H9 (cell line): Measurements from ENCODE around the gene TMEM250. TPM values are rescaled to one million over a fixed set of nuclear protein-coding genes. Genes with fewer than 3 reads are reported as not detected.
A peak's percentile ranks its signal among the peaks of the same experiment; 100 is the strongest.

ENCODE experiments used
- DNase-seq: peaks from one replicate; pipeline ENCODE4 v3.0.0-alpha.2; 2017
- H2AFZ ChIP-seq: one replicate; pipeline ENCODE4 v1.6.1; 2013; ENCODE audit warnings: mild to moderate bottlenecking, low read length, control low read depth, moderate library complexity
- H2AK5ac ChIP-seq: 2 replicates; pipeline ENCODE4 v1.6.1; 2013; ENCODE audit warnings: low read length, control low read depth, mixed read lengths; ENCODE audit not compliant: insufficient read length
- H2BK120ac ChIP-seq: one replicate; pipeline ENCODE4 v1.6.1; 2013; ENCODE audit warnings: low read depth, mild to moderate bottlenecking, low read length, control low read depth, inconsistent platforms; ENCODE audit not compliant: poor library complexity, severe bottlenecking
- H2BK12ac ChIP-seq: 2 replicates; pipeline ENCODE4 v1.6.1; 2013; ENCODE audit warnings: low read length, control low read depth, mixed read lengths, low read depth; ENCODE audit not compliant: insufficient read length
- H2BK15ac ChIP-seq: 2 replicates; pipeline ENCODE4 v1.6.1; 2013; ENCODE audit warnings: low read depth, low read length, control low read depth
- H2BK20ac ChIP-seq: one replicate; pipeline ENCODE4 v1.6.1; 2013; ENCODE audit warnings: low read depth, mild to moderate bottlenecking, low read length, control low read depth, inconsistent platforms; ENCODE audit not compliant: poor library complexity, severe bottlenecking
- H2BK5ac ChIP-seq: 2 replicates; pipeline ENCODE4 v1.6.1; 2013; ENCODE audit warnings: low read length, control low read depth, mixed read lengths; ENCODE audit not compliant: insufficient read length
- H3K14ac ChIP-seq: 2 replicates; pipeline ENCODE4 v1.6.1; 2013; ENCODE audit warnings: low read length, control low read depth; ENCODE audit not compliant: insufficient read depth
- H3K18ac ChIP-seq: 2 replicates; pipeline ENCODE4 v1.6.1; 2013; ENCODE audit warnings: low read depth, mild to moderate bottlenecking, mixed read lengths, low read length, control low read depth; ENCODE audit not compliant: insufficient read length
- H3K23ac ChIP-seq: 2 replicates; pipeline ENCODE4 v1.6.1; 2013; ENCODE audit warnings: low read length, control low read depth, mixed read lengths, low read depth; ENCODE audit not compliant: insufficient read length
- H3K23me2 ChIP-seq: 2 replicates; pipeline ENCODE4 v1.6.1; 2013; ENCODE audit warnings: low read depth, mild to moderate bottlenecking, mixed read lengths, low read length, control low read depth; ENCODE audit not compliant: insufficient read length, poor library complexity, severe bottlenecking
- H3K27ac ChIP-seq: 2 replicates; pipeline ENCODE4 v1.5.1; 2013; ENCODE audit warnings: low read length, control low read depth, mixed read lengths, low read depth; ENCODE audit not compliant: insufficient read length
- H3K27me3 ChIP-seq: 2 replicates; pipeline ENCODE4 v1.6.1; 2013; ENCODE audit warnings: low read length, control low read depth, inconsistent platforms; ENCODE audit not compliant: insufficient read depth
- H3K4ac ChIP-seq: 2 replicates; pipeline ENCODE4 v1.6.1; 2013; ENCODE audit warnings: low read depth, mild to moderate bottlenecking, control low read depth, inconsistent platforms, low read length, moderate library complexity
- H3K4me1 ChIP-seq: 2 replicates; pipeline ENCODE4 v1.6.1; 2013; ENCODE audit warnings: low read length, control low read depth, inconsistent platforms; ENCODE audit not compliant: insufficient read depth
- H3K4me2 ChIP-seq: 2 replicates; pipeline ENCODE4 v1.6.1; 2013; ENCODE audit warnings: low read length, control low read depth, mixed read lengths; ENCODE audit not compliant: insufficient read length, insufficient read depth
- H3K56ac ChIP-seq: 2 replicates; pipeline ENCODE4 v1.6.1; 2013; ENCODE audit warnings: low read depth, mild to moderate bottlenecking, mixed read lengths, low read length, control low read depth; ENCODE audit not compliant: insufficient read length
- H3K79me1 ChIP-seq: 2 replicates; pipeline ENCODE4 v1.6.1; 2013; ENCODE audit warnings: low read depth, mild to moderate bottlenecking, moderate library complexity, low read length, control low read depth, inconsistent platforms; ENCODE audit not compliant: insufficient read depth, poor library complexity, severe bottlenecking
- H3K79me2 ChIP-seq: 2 replicates; pipeline ENCODE4 v1.6.1; 2013; ENCODE audit warnings: low read length, control low read depth, inconsistent platforms; ENCODE audit not compliant: insufficient read depth
- H3K9ac ChIP-seq: 2 replicates; pipeline ENCODE4 v1.6.1; 2013; ENCODE audit warnings: low read length, control low read depth, mixed read lengths; ENCODE audit not compliant: insufficient read length; ENCODE audit errors: extremely low read depth
- H3K9me3 ChIP-seq: one replicate; pipeline ENCODE4 v1.6.1; 2013; ENCODE audit warnings: low read depth, low read length, inconsistent platforms; ENCODE audit not compliant: control insufficient read depth
- H3T11ph ChIP-seq: one replicate; pipeline ENCODE4 v1.6.1; 2013; ENCODE audit warnings: mild to moderate bottlenecking, low read length, control low read depth, inconsistent platforms
- H4K20me1 ChIP-seq: one replicate; pipeline ENCODE4 v1.6.1; 2013; ENCODE audit not compliant: control insufficient read depth, insufficient read length, insufficient read depth
- H4K5ac ChIP-seq: 2 replicates; pipeline ENCODE4 v1.6.1; 2013; ENCODE audit warnings: low read depth, mild to moderate bottlenecking, mixed read lengths, low read length, control low read depth; ENCODE audit not compliant: insufficient read length
- H4K8ac ChIP-seq: replicated peaks from 2 replicates; pipeline ENCODE4 v1.6.1; 2013; ENCODE audit warnings: low read length, control low read depth, mixed read lengths, low read depth; ENCODE audit not compliant: insufficient read length
- H4K91ac ChIP-seq: 2 replicates; pipeline ENCODE4 v1.6.1; 2013; ENCODE audit warnings: low read depth, mild to moderate bottlenecking, moderate library complexity, mixed read lengths, low read length, control low read depth; ENCODE audit not compliant: insufficient read length
- H3K27ac Mint-ChIP-seq, 3 experiments: 2 replicates in 2 of 3; 3 replicates in 1 of 3; pipeline ENCODE4 v1.8.0; 2020 to 2021; ENCODE audit warnings: mixed read lengths in 3 of 3, mild to moderate bottlenecking in 1 of 3, moderate library complexity in 1 of 3
- H3K27me3 Mint-ChIP-seq: 2 replicates; pipeline ENCODE4 v1.8.0; 2021; ENCODE audit warnings: low read depth, mild to moderate bottlenecking, moderate library complexity, mixed read lengths
- H3K36me3 Mint-ChIP-seq, 3 experiments: 2 replicates in 2 of 3; 3 replicates in 1 of 3; pipeline ENCODE4 v1.8.0; 2020 to 2021; ENCODE audit warnings: low read depth in 3 of 3, mixed read lengths in 3 of 3; ENCODE audit not compliant: insufficient read depth in 1 of 3
- H3K4me1 Mint-ChIP-seq, 2 experiments: 2 replicates each; pipeline ENCODE4 v1.8.0; 2020; ENCODE audit warnings: mixed read lengths in 2 of 2
- H3K4me3 Mint-ChIP-seq, 2 experiments: 2 replicates in 1 of 2; 3 replicates in 1 of 2; pipeline ENCODE4 v1.8.0; 2020 to 2021; ENCODE audit warnings: mild to moderate bottlenecking in 2 of 2, mixed read lengths in 2 of 2, moderate library complexity in 1 of 2
- H3K9me3 Mint-ChIP-seq, 2 experiments: 2 replicates in 1 of 2; 3 replicates in 1 of 2; pipeline ENCODE4 v1.8.0; 2020; ENCODE audit warnings: mild to moderate bottlenecking in 2 of 2, mixed read lengths in 2 of 2, moderate library complexity in 1 of 2
- WGBS: extraction: QIAGEN DNeasy Blood & Tissue Kit; methylation state at CpG from one replicate; pipeline ENCODE4 v1.1.7; 2013; ENCODE audit warnings: missing lambda C conversion rate, low lambda C conversion rate, mixed read lengths; ENCODE audit not compliant: insufficient read length; ENCODE audit errors: extremely low coverage; 5-methylcytosine and 5-hydroxymethylcytosine counted together
- total RNA-seq: library from RNA; stranded (reverse); gene quantifications from 2 replicates; pipeline ENCODE4 v1.2.1, GENCODE V29; 2021
- TF ChIP-seq, protein P1 (sequence below): fragments of 200-600 bp; sonication (generic); conservative IDR thresholded peaks from 3 replicates; pipeline ENCODE4 v1.8.0; 2021; ENCODE audit warnings: antibody characterized with exemption, mild to moderate bottlenecking

The TMEM250 gene
- total RNA-seq, 1 experiment from 2014 or later = 48.1 TPM

- Histone ChIP-seq H4K8ac (no peak overlapping the region), H2BK15ac (no peak overlapping the region), H3K4ac (no peak overlapping the region), H3K23ac (no peak overlapping the region), H3K18ac (no peak overlapping the region), H3T11ph (no peak overlapping the region), H3K4me1 (no peaks in the 10 kb centered on the region), H3K9me3 (no peaks in the 10 kb centered on the region), H2BK12ac (no peak overlapping the region), H4K91ac (no peak overlapping the region), H3K56ac (no peak overlapping the region), H3K9ac (no peak overlapping the region), H3K14ac (no peak overlapping the region), H3K27ac (no peak overlapping the region), H2BK20ac (no peak overlapping the region), H3K79me1 (no peaks in the 10 kb centered on the region), H3K27me3 (no peaks in the 10 kb centered on the region), H2AFZ (no peak overlapping the region), H4K20me1 (no peaks in the 10 kb centered on the region), H2BK120ac (no peak overlapping the region), H3K4me2 (no peak overlapping the region), H2AK5ac (no peak overlapping the region), H3K23me2 (no peaks in the 10 kb centered on the region), H2BK5ac (no peak overlapping the region), H3K79me2 (no peaks in the 10 kb centered on the region), H4K5ac (no peak overlapping the region)
- no CpG with 5 or more reads among the region's 16 CpGs for WGBS
- TF ChIP-seq, protein P1, sequence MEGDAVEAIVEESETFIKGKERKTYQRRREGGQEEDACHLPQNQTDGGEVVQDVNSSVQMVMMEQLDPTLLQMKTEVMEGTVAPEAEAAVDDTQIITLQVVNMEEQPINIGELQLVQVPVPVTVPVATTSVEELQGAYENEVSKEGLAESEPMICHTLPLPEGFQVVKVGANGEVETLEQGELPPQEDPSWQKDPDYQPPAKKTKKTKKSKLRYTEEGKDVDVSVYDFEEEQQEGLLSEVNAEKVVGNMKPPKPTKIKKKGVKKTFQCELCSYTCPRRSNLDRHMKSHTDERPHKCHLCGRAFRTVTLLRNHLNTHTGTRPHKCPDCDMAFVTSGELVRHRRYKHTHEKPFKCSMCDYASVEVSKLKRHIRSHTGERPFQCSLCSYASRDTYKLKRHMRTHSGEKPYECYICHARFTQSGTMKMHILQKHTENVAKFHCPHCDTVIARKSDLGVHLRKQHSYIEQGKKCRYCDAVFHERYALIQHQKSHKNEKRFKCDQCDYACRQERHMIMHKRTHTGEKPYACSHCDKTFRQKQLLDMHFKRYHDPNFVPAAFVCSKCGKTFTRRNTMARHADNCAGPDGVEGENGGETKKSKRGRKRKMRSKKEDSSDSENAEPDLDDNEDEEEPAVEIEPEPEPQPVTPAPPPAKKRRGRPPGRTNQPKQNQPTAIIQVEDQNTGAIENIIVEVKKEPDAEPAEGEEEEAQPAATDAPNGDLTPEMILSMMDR = no peak
- peaks cover 7 to 10% of the 10 kb centered on the region in 2 experiments for H3K9me3 Mint-ChIP-seq
- H3K4me3 Mint-ChIP-seq = no peak overlapping the region
- no peak for DNase-seq
- H3K27ac Mint-ChIP-seq = peak overlapping the region in 1 of 3 experiments; percentile 10; a peak in 2 of 7 replicates
- peaks cover 1% of the 10 kb centered on the region; the same call in 1 of the 2 replicates for H3K27me3 Mint-ChIP-seq
- peaks cover 0 to 5% (median 0%) of the 10 kb centered on the region in 3 experiments; a peak in 3 of 7 replicates for H3K36me3 Mint-ChIP-seq
- H3K4me1 Mint-ChIP-seq = peaks cover 10 to 19% of the 10 kb centered on the region in 2 experiments; a peak in 3 of 4 replicates
Measured at GRCh38 chr9:136159851-136160250, 41.2 kb upstream of the TMEM250 start.
